HG03196 (cell line): ENCODE measurements around the gene PEDS1.
"Not testable (repeated sequence)": the region's sequence is repeated elsewhere in the genome, so short reads cannot be mapped to it uniquely, and the experiment has no call there.

ENCODE experiments used
- ATAC-seq: cut with Tn5 transposase; IDR thresholded peaks from one replicate; pipeline ENCODE4 v1.9.1; 2021; ENCODE audit not compliant: unreplicated experiment

The PEDS1 gene

GRCh38 chr20:50190251-50191064 lies 36.9 kb upstream of the PEDS1 start, which contains the start of gene CEBPB:
Gene CEBPB, plus strand, starts transcription at chr20:50190830. Its CDS starts 204 bp downstream, at chr20:50191034.
- ATAC-seq = no peak

- ATAC-seq = no peak
Measured at GRCh38 chr20:50189681-50190250, 36.2 kb upstream of the PEDS1 start.

GRCh38 chr20:50188879-50189680 lies 35.6 kb upstream of the PEDS1 start:
- no peak for ATAC-seq

GRCh38 chr20:50188287-50188688 lies 34.8 kb upstream of the PEDS1 start:
- ATAC-seq = no peak

GRCh38 chr20:50187403-50188051 lies 34.0 kb upstream of the PEDS1 start:
- ATAC-seq = no peak

- no peak for ATAC-seq
Measured at GRCh38 chr20:50186987-50187402, 33.5 kb upstream of the PEDS1 start.

GRCh38 chr20:50186151-50186885 lies 32.8 kb upstream of the PEDS1 start:
- no peak for ATAC-seq

- no peak for ATAC-seq
Measured at GRCh38 chr20:50185426-50185825, 31.9 kb upstream of the PEDS1 start.

GRCh38 chr20:50182346-50182745 lies 28.8 kb upstream of the PEDS1 start:
- no peak for ATAC-seq

- no peak for ATAC-seq
Measured at GRCh38 chr20:50181344-50181743, 27.8 kb upstream of the PEDS1 start.

- not testable (repeated sequence) for ATAC-seq
Measured at GRCh38 chr20:50178672-50179071, 25.1 kb upstream of the PEDS1 start.

GRCh38 chr20:50175938-50176933 lies 22.7 kb upstream of the PEDS1 start:
- no peak for ATAC-seq

- no peak for ATAC-seq
Measured at GRCh38 chr20:50174456-50174855, 20.9 kb upstream of the PEDS1 start.

- no peak for ATAC-seq
Measured at GRCh38 chr20:50172347-50173013, 19.0 kb upstream of the PEDS1 start.

GRCh38 chr20:50170549-50171220 lies 17.2 kb upstream of the PEDS1 start:
- no peak for ATAC-seq

GRCh38 chr20:50169329-50169823 lies 15.9 kb upstream of the PEDS1 start:
- no peak for ATAC-seq

- peak; percentile 95 for ATAC-seq
Measured at GRCh38 chr20:50165684-50166554, 12.4 kb upstream of the PEDS1 start.
